SU-DHL-6 (cell line): ENCODE data around the gene PDE4B.

ENCODE experiments used
- H2AFZ ChIP-seq: fragments of 200-600 bp; sonication (generic); 2 replicates; pipeline ENCODE4 v1.6.1; 2014; ENCODE audit warnings: low read depth, mild to moderate bottlenecking, moderate library complexity, mixed read lengths, antibody characterized with exemption, low read length; ENCODE audit not compliant: severe bottlenecking
- H3F3A ChIP-seq: fragments of 200-600 bp; shearing (Covaris generic); 2 replicates; pipeline ENCODE4 v1.6.0; 2016; ENCODE audit warnings: antibody characterized with exemption, mild to moderate bottlenecking; ENCODE audit not compliant: insufficient read depth
- H3K27ac ChIP-seq: fragments of 200-600 bp; sonication (generic); 2 replicates; pipeline ENCODE4 v1.5.1; 2016; ENCODE audit warnings: low read depth, mild to moderate bottlenecking, low read length, moderate library complexity, mixed read lengths
- H3K27me3 ChIP-seq: fragments of 200-600 bp; sonication (generic), shearing (Covaris generic); 2 replicates; pipeline ENCODE4 v1.6.0; 2014; ENCODE audit warnings: mild to moderate bottlenecking, low read length
- H3K36me3 ChIP-seq: fragments of 200-600 bp; sonication (generic); 2 replicates; pipeline ENCODE4 v1.6.1; 2014; ENCODE audit warnings: mild to moderate bottlenecking, low read length, mixed read lengths
- H3K4me2 ChIP-seq: fragments of 300-600, 200-600 bp; shearing (Covaris generic), sonication (generic); 2 replicates; pipeline ENCODE4 v1.6.0; 2014; ENCODE audit warnings: low read length, low read depth, mild to moderate bottlenecking; ENCODE audit not compliant: poor library complexity, severe bottlenecking
- H3K4me3 ChIP-seq: fragments of 200-600 bp; sonication (generic); 2 replicates; pipeline ENCODE4 v1.5.1; 2014; ENCODE audit warnings: antibody characterized with exemption, low read length, mild to moderate bottlenecking, mixed read lengths; ENCODE audit not compliant: insufficient read depth, poor library complexity, severe bottlenecking
- H3K79me2 ChIP-seq: fragments of 200-600 bp; sonication (generic); 2 replicates; pipeline ENCODE4 v1.6.1; 2014; ENCODE audit warnings: mild to moderate bottlenecking, low read length, moderate library complexity; ENCODE audit not compliant: insufficient read depth
- H3K9ac ChIP-seq: fragments of 200-600 bp; sonication (generic); 2 replicates; pipeline ENCODE4 v1.7.0; 2014; ENCODE audit warnings: mild to moderate bottlenecking, low read length
- H3K9me2 ChIP-seq: fragments of 200-600 bp; sonication (generic); replicated peaks from 2 replicates; pipeline ENCODE4 v1.6.1; 2014; ENCODE audit warnings: low read length; ENCODE audit not compliant: insufficient read depth
- H3K9me3 ChIP-seq: fragments of 200-600 bp; sonication (generic); 2 replicates; pipeline ENCODE4 v1.6.1; 2014; ENCODE audit warnings: low read length, mixed read lengths; ENCODE audit not compliant: insufficient read depth
- H4K20me1 ChIP-seq: fragments of 200-600 bp; sonication (generic); 2 replicates; pipeline ENCODE4 v1.6.1; 2014; ENCODE audit warnings: low read depth, mild to moderate bottlenecking, antibody characterized with exemption, low read length, moderate library complexity, mixed read lengths
- CTCF ChIP-seq: fragments of 200-600 bp; sonication (generic); IDR thresholded peaks from one replicate; pipeline ENCODE4 v1.5.1; 2017; ENCODE audit warnings: antibody characterized with exemption, mild to moderate bottlenecking, low read length, moderate library complexity; ENCODE audit not compliant: insufficient read depth, poor library complexity, severe bottlenecking
- EZH2phosphoT487 ChIP-seq: fragments of 200-600 bp; sonication (generic), shearing (Covaris generic); conservative IDR thresholded peaks from 2 replicates; pipeline ENCODE4 v1.6.1; 2018; ENCODE audit warnings: mild to moderate bottlenecking, antibody characterized with exemption, low read length, moderate library complexity, mixed read lengths

Gene PDE4B

DNA sequence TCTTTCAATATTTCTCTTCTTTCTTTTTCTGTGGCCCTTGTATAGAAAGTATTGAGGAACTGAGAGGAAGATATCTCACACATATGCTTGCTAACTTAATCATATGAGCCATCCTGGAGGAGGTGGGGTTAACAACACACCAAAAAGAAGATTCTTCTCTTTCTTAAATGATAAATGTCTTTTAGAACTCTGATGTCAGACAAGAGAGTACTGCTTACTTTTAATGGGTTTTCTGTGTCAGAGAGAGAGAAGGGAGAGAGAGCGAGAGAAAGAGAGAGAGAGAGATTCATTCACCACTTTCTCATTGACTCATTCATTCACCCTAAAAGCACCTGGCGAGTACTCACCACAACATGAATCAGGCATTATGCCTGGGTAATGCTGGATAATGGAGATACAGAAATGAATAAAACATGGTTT is 490.9 kb downstream of the PDE4B start:
- Histone ChIP-seq H3K4me3 (no peak overlapping the region), H3K79me2 (no peaks in the 10 kb centered on the region), H2AFZ (no peak overlapping the region), H3K36me3 (no peaks in the 10 kb centered on the region), H3K27me3 (no peaks in the 10 kb centered on the region), H3K9me3 (no peaks in the 10 kb centered on the region), H4K20me1 (no peaks in the 10 kb centered on the region), H3F3A (no peaks in the 10 kb centered on the region), H3K9me2 (no peaks in the 10 kb centered on the region), H3K9ac (no peak overlapping the region), H3K4me2 (no peak overlapping the region), H3K27ac (no peak overlapping the region)
- TF ChIP-seq EZH2phosphoT487 (no peak), CTCF (no peak)

GRCh38 chr1:66284746-66285145 is 492.1 kb downstream of the PDE4B start:
- H3K27ac ChIP-seq = no peak overlapping the region

DNA sequence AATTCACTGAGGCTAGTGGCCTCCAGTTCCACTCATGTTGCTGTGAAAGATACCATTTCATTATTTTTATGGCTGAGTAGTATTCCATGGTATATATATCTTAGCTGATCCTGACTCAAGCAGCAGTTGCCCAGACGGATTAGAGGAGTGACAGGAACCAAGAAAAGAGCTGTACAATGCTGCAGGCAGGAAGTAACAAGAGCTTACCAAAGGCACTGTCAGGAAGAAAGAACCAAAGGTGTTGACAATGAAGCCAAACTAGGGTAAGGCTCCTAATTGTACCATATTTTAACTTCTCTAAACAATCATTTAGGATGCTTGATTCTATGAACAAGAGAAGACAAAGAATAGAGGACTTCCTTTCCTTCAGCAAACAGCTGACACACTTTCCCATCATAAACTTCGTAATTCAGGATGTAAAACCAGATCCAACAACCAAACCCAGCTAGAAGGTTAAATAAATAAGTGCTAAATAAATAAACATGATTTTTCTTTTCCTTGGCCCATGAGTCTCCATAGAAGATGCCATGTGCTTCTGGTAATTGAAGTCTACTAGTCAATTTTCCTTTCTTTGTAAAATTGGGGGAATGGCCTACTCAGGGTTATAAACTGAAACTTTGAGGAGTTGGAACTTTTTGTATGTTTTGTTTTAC is 493.0 kb downstream of the PDE4B start:
- H3K9ac ChIP-seq = no peak overlapping the region
- TF ChIP-seq EZH2phosphoT487 = no peak
- TF ChIP-seq CTCF = no peak
- no peaks in the 10 kb centered on the region for H3F3A ChIP-seq
- H3K36me3 ChIP-seq = no peaks in the 10 kb centered on the region
- no peaks in the 10 kb centered on the region for H4K20me1 ChIP-seq
- no peaks in the 10 kb centered on the region for H3K9me2 ChIP-seq
- H3K4me3 ChIP-seq = no peak overlapping the region
- H3K27me3 ChIP-seq = no peaks in the 10 kb centered on the region
- H3K79me2 ChIP-seq = no peaks in the 10 kb centered on the region
- H3K9me3 ChIP-seq = no peaks in the 10 kb centered on the region
- H2AFZ ChIP-seq = no peak overlapping the region
- no peak overlapping the region for H3K27ac ChIP-seq
- no peak overlapping the region for H3K4me2 ChIP-seq

More at GRCh38 chr1:66284746-66285145, 492.1 kb downstream of the PDE4B start:
- Histone ChIP-seq H3F3A (no peaks in the 10 kb centered on the region), H3K36me3 (no peaks in the 10 kb centered on the region), H2AFZ (no peak overlapping the region), H3K27me3 (no peaks in the 10 kb centered on the region), H3K9me3 (no peaks in the 10 kb centered on the region), H3K4me2 (no peak overlapping the region), H3K9ac (no peak overlapping the region), H3K79me2 (no peaks in the 10 kb centered on the region), H4K20me1 (no peaks in the 10 kb centered on the region), H3K9me2 (no peaks in the 10 kb centered on the region), H3K4me3 (no peak overlapping the region)
- TF ChIP-seq EZH2phosphoT487 = no peak

- Histone ChIP-seq H2AFZ (no peak overlapping the region), H3K9me3 (no peaks in the 10 kb centered on the region), H3K27ac (no peak overlapping the region), H3K4me3 (no peak overlapping the region), H3K4me2 (no peak overlapping the region), H3K9me2 (no peaks in the 10 kb centered on the region), H3F3A (no peaks in the 10 kb centered on the region), H4K20me1 (no peaks in the 10 kb centered on the region), H3K79me2 (no peaks in the 10 kb centered on the region), H3K27me3 (no peaks in the 10 kb centered on the region), H3K36me3 (no peaks in the 10 kb centered on the region), H3K9ac (no peak overlapping the region)
- no peak for TF ChIP-seq CTCF
- no peak for TF ChIP-seq EZH2phosphoT487
Measured at GRCh38 chr1:66286307-66286706, 493.6 kb downstream of the PDE4B start.
